Endothelial cell of umbilical vein (primary cell): Measurements from ENCODE around the gene CEP250.

ENCODE experiments used
- EZH2 ChIP-seq: IDR thresholded peaks from 2 replicates; pipeline ENCODE4 v1.6.1; 2012; ENCODE audit warnings: borderline replicate concordance, low read depth, mild to moderate bottlenecking, moderate library complexity, low read length, inconsistent platforms; ENCODE audit not compliant: severe bottlenecking
- FOS ChIP-seq: IDR thresholded peaks from 2 replicates; pipeline ENCODE4 v1.6.1; 2011; ENCODE audit warnings: mild to moderate bottlenecking, low read length, moderate library complexity, borderline replicate concordance; ENCODE audit not compliant: insufficient read depth
- GATA2 ChIP-seq: IDR thresholded peaks from 2 replicates; pipeline ENCODE4 v1.7.0; 2011; ENCODE audit warnings: low read depth, mild to moderate bottlenecking, moderate library complexity, mixed read lengths, low read length; ENCODE audit not compliant: insufficient read length, insufficient read depth
- JUN ChIP-seq: IDR thresholded peaks from 2 replicates; pipeline ENCODE4 v1.6.1; 2011; ENCODE audit warnings: borderline replicate concordance, low read depth; ENCODE audit not compliant: insufficient read length, insufficient read depth
- MYC ChIP-seq: IDR thresholded peaks from one replicate; pipeline ENCODE4 v1.6.1; 2011; ENCODE audit warnings: mild to moderate bottlenecking, low read depth, low read length
- POLR2A ChIP-seq: IDR thresholded peaks from 2 replicates; pipeline ENCODE4 v1.6.1; 2012; ENCODE audit warnings: low read depth, mild to moderate bottlenecking, control low read depth, low read length
- POLR2AphosphoS5 ChIP-seq: IDR thresholded peaks from 2 replicates; pipeline ENCODE4 v1.6.1; 2012; ENCODE audit warnings: low read depth, mild to moderate bottlenecking, control low read depth, low read length, moderate library complexity; ENCODE audit not compliant: insufficient read depth
- TF ChIP-seq, protein P1 (sequence below), 2 donors: IDR thresholded peaks; 1 replicate in 1 of 2; 2 replicates in 1 of 2; pipeline ENCODE4 v1.5.1; 2011; ENCODE audit warnings: low read length in 2 of 2, mild to moderate bottlenecking in 2 of 2, moderate library complexity in 2 of 2, control low read depth in 1 of 2, inconsistent platforms in 1 of 2, low read depth in 1 of 2; ENCODE audit not compliant: insufficient read depth in 1 of 2; ENCODE audit errors: extremely low read depth in 1 of 2
- TF ChIP-seq, protein P2 (sequence below): IDR thresholded peaks from 2 replicates; pipeline ENCODE4 v1.6.1; 2011; ENCODE audit not compliant: insufficient read depth, insufficient read length

DNA sequence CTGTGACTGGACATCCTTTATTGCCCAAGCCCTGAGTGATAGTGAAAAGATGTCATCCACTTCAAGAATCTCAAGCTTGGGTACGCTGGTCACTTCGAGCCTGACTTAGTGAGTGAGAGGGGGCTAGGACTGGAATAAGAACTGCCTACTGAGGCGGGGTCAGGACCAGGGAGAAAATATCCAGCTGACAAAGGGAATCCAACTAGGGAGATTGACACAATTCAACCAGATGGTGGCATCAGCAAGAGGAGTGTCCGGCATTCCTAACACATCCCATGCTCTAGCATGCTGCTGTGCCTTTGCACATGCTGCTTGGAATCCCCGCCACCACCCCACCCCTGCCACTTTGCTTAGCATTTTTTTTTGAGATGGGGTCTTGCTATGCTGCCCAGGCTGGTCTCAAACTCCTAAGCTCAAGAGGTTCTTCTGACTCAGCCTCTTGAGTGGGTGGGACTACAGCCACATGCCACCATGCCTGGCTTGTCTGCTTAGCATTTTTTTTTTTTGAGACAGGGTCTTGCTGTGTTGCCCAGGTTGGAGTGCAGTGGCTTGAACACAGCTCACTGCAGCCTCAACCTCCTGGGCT lies 6.5 kb upstream of the CEP250 start:
- TF ChIP-seq POLR2AphosphoS5 (no peak), GATA2 (no peak), EZH2 (no peak), MYC (no peak), POLR2A (no peak), FOS (no peak), JUN (no peak)
- TF ChIP-seq, protein P1, sequence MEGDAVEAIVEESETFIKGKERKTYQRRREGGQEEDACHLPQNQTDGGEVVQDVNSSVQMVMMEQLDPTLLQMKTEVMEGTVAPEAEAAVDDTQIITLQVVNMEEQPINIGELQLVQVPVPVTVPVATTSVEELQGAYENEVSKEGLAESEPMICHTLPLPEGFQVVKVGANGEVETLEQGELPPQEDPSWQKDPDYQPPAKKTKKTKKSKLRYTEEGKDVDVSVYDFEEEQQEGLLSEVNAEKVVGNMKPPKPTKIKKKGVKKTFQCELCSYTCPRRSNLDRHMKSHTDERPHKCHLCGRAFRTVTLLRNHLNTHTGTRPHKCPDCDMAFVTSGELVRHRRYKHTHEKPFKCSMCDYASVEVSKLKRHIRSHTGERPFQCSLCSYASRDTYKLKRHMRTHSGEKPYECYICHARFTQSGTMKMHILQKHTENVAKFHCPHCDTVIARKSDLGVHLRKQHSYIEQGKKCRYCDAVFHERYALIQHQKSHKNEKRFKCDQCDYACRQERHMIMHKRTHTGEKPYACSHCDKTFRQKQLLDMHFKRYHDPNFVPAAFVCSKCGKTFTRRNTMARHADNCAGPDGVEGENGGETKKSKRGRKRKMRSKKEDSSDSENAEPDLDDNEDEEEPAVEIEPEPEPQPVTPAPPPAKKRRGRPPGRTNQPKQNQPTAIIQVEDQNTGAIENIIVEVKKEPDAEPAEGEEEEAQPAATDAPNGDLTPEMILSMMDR (IDR thresholded peaks at IDR 0.05; ENCODE audit: extremely low read depth in 1 of 2, insufficient read depth in 1 of 2, low read depth in 1 of 2, low read length in 2 of 2), result no peak
- TF ChIP-seq, protein P2, sequence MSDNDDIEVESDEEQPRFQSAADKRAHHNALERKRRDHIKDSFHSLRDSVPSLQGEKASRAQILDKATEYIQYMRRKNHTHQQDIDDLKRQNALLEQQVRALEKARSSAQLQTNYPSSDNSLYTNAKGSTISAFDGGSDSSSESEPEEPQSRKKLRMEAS, result no peak
